ENCODE results near the gene SLC35F2.

- TF ChIP-seq POLR2A (IDR thresholded peaks at IDR 0.05) = no peak
- TF ChIP-seq, protein P1, sequence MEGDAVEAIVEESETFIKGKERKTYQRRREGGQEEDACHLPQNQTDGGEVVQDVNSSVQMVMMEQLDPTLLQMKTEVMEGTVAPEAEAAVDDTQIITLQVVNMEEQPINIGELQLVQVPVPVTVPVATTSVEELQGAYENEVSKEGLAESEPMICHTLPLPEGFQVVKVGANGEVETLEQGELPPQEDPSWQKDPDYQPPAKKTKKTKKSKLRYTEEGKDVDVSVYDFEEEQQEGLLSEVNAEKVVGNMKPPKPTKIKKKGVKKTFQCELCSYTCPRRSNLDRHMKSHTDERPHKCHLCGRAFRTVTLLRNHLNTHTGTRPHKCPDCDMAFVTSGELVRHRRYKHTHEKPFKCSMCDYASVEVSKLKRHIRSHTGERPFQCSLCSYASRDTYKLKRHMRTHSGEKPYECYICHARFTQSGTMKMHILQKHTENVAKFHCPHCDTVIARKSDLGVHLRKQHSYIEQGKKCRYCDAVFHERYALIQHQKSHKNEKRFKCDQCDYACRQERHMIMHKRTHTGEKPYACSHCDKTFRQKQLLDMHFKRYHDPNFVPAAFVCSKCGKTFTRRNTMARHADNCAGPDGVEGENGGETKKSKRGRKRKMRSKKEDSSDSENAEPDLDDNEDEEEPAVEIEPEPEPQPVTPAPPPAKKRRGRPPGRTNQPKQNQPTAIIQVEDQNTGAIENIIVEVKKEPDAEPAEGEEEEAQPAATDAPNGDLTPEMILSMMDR (IDR thresholded peaks at IDR 0.05) = no peak
Observed at GRCh38 chr11:107827041-107827440, 31.5 kb downstream of the SLC35F2 start.
